ENCODE results near the gene RAB35.

RAB35 gene

GRCh38 chr12:120110550-120111501, 5.7 kb downstream of the RAB35 start:
- Histone ChIP-seq H3K27me3 (ENCODE audit: low read length) (no peaks in the 10 kb centered on the region), H2AFZ (ENCODE audit: low read depth, low read length, severe bottlenecking) (no peak overlapping the region), H3K9ac (ENCODE audit: low read length) (peak overlapping the region; percentile 56), H3F3A (ENCODE audit: insufficient read depth) (peaks cover 14% of the 10 kb centered on the region), H3K79me2 (ENCODE audit: insufficient read depth, low read length) (peaks cover 99% of the 10 kb centered on the region), H3K4me2 (ENCODE audit: low read depth, low read length, poor library complexity, severe bottlenecking) (peak overlapping the region; percentile 63), H3K4me3 (ENCODE audit: insufficient read depth, low read length, poor library complexity, severe bottlenecking) (peak overlapping the region; percentile 25), H3K27ac (ENCODE audit: low read depth, low read length) (peak overlapping the region; percentile 88), H3K9me2 (replicated peaks; ENCODE audit: insufficient read depth, low read length) (no peaks in the 10 kb centered on the region), H3K9me3 (ENCODE audit: insufficient read depth, low read length) (no peaks in the 10 kb centered on the region), H4K20me1 (ENCODE audit: low read depth, low read length) (peaks cover 7% of the 10 kb centered on the region; the same call in 1 of the 2 replicates), H3K36me3 (ENCODE audit: low read length) (no peaks in the 10 kb centered on the region; the same call in 1 of the 2 replicates)
- no peak for TF ChIP-seq EZH2phosphoT487 (conservative IDR thresholded peaks at IDR 0.05; ENCODE audit: low read length)
- no peak for TF ChIP-seq CTCF (IDR thresholded peaks at IDR 0.05; ENCODE audit: insufficient read depth, low read length, poor library complexity, severe bottlenecking)

- Histone ChIP-seq H3F3A (ENCODE audit: insufficient read depth) (peaks cover 14% of the 10 kb centered on the region), H2AFZ (ENCODE audit: low read depth, low read length, severe bottlenecking) (no peak overlapping the region), H3K79me2 (ENCODE audit: insufficient read depth, low read length) (peaks cover 99% of the 10 kb centered on the region), H3K9me2 (replicated peaks; ENCODE audit: insufficient read depth, low read length) (no peaks in the 10 kb centered on the region), H3K4me2 (ENCODE audit: low read depth, low read length, poor library complexity, severe bottlenecking) (peak overlapping the region; percentile 63), H3K36me3 (ENCODE audit: low read length) (no peaks in the 10 kb centered on the region), H3K27me3 (ENCODE audit: low read length) (no peaks in the 10 kb centered on the region), H4K20me1 (ENCODE audit: low read depth, low read length) (peaks cover 7% of the 10 kb centered on the region; the same call in 1 of the 2 replicates), H3K4me3 (ENCODE audit: insufficient read depth, low read length, poor library complexity, severe bottlenecking) (no peak overlapping the region), H3K9me3 (ENCODE audit: insufficient read depth, low read length) (no peaks in the 10 kb centered on the region), H3K9ac (ENCODE audit: low read length) (peak overlapping the region; percentile 56), H3K27ac (ENCODE audit: low read depth, low read length) (peak overlapping the region; percentile 88)
- TF ChIP-seq EZH2phosphoT487 (conservative IDR thresholded peaks at IDR 0.05; ENCODE audit: low read length): no peak
- TF ChIP-seq CTCF (IDR thresholded peaks at IDR 0.05; ENCODE audit: insufficient read depth, low read length, poor library complexity, severe bottlenecking): no peak
Observed at GRCh38 chr12:120109570-120110267, 6.8 kb downstream of the RAB35 start.

GRCh38 chr12:120106151-120106550, 10.4 kb downstream of the RAB35 start:
- Histone ChIP-seq H3K4me3 (ENCODE audit: insufficient read depth, low read length, poor library complexity, severe bottlenecking) (no peak overlapping the region), H3K36me3 (ENCODE audit: low read length) (no peaks in the 10 kb centered on the region), H3K27me3 (ENCODE audit: low read length) (no peaks in the 10 kb centered on the region), H2AFZ (ENCODE audit: low read depth, low read length, severe bottlenecking) (no peak overlapping the region), H3K9ac (ENCODE audit: low read length) (no peak overlapping the region), H3K27ac (ENCODE audit: low read depth, low read length) (no peak overlapping the region), H3K4me2 (ENCODE audit: low read depth, low read length, poor library complexity, severe bottlenecking) (no peak overlapping the region), H3K79me2 (ENCODE audit: insufficient read depth, low read length) (peaks cover 100% of the 10 kb centered on the region), H3K9me3 (ENCODE audit: insufficient read depth, low read length) (no peaks in the 10 kb centered on the region), H4K20me1 (ENCODE audit: low read depth, low read length) (peaks cover 7% of the 10 kb centered on the region; the same call in 1 of the 2 replicates), H3K9me2 (replicated peaks; ENCODE audit: insufficient read depth, low read length) (no peaks in the 10 kb centered on the region), H3F3A (ENCODE audit: insufficient read depth) (peaks cover 12% of the 10 kb centered on the region)
- TF ChIP-seq EZH2phosphoT487 (conservative IDR thresholded peaks at IDR 0.05; ENCODE audit: low read length) (no peak), CTCF (IDR thresholded peaks at IDR 0.05; ENCODE audit: insufficient read depth, low read length, poor library complexity, severe bottlenecking) (no peak)
